GM23338 (cell line): ENCODE data around the gene GP5. TPM values are rescaled to one million over a fixed set of nuclear protein-coding genes. Genes with fewer than 3 reads are reported as not detected.

Experiments
- ATAC-seq: fragments of 200-7000 bp; cut with Tn5 transposase; 3 replicates; pipeline ENCODE4 v1.9.1; 2020
- DNase-seq: peaks from one replicate; pipeline ENCODE4 v3.0.0-alpha.2; 2015; ENCODE audit warnings: low spot score
- H2AFZ ChIP-seq: fragments of 200-600 bp; sonication (generic); 2 replicates; pipeline ENCODE4 v1.8.0; 2016; ENCODE audit warnings: antibody characterized with exemption, mild to moderate bottlenecking, moderate library complexity
- H3F3A ChIP-seq: fragments of 200-600 bp; sonication (generic); replicated peaks from 2 replicates; pipeline ENCODE4 v1.8.0; 2017; ENCODE audit warnings: antibody characterized with exemption, mixed run types, low read depth
- H3K27ac ChIP-seq: fragments of 200-600 bp; sonication (generic); 2 replicates; pipeline ENCODE4 v1.6.1; 2016; ENCODE audit warnings: low read depth
- H3K27me3 ChIP-seq: fragments of 200-600 bp; sonication (generic); 2 replicates; pipeline ENCODE4 v1.8.0; 2016; ENCODE audit warnings: mild to moderate bottlenecking, mixed run types, moderate library complexity; ENCODE audit not compliant: insufficient read depth
- H3K36me3 ChIP-seq: fragments of 200-600 bp; sonication (generic); 2 replicates; pipeline ENCODE4 v1.8.0; 2016; ENCODE audit warnings: mild to moderate bottlenecking; ENCODE audit not compliant: insufficient read depth
- H3K4me1 ChIP-seq: fragments of 200-600 bp; sonication (generic); 2 replicates; pipeline ENCODE4 v1.8.0; 2016; ENCODE audit warnings: mild to moderate bottlenecking, moderate library complexity; ENCODE audit not compliant: insufficient read depth
- H3K4me2 ChIP-seq: fragments of 200-600 bp; sonication (generic); 2 replicates; pipeline ENCODE4 v1.7.1; 2017; ENCODE audit warnings: mixed run types
- H3K4me3 ChIP-seq: fragments of 200-600 bp; sonication (generic); 2 replicates; pipeline ENCODE4 v1.6.1; 2016; ENCODE audit warnings: mixed run types
- H3K79me2 ChIP-seq: fragments of 200-600 bp; sonication (generic); replicated peaks from 2 replicates; pipeline ENCODE4 v1.8.0; 2017; ENCODE audit warnings: mild to moderate bottlenecking; ENCODE audit not compliant: insufficient read depth
- H3K9me2 ChIP-seq: fragments of 200-600 bp; sonication (generic); 2 replicates; pipeline ENCODE4 v1.8.0; 2017; ENCODE audit not compliant: insufficient read depth
- H4K20me1 ChIP-seq: fragments of 200-600 bp; sonication (generic); replicated peaks from 2 replicates; pipeline ENCODE4 v1.8.0; 2017; ENCODE audit warnings: mild to moderate bottlenecking; ENCODE audit not compliant: insufficient read depth
- H3K27ac Mint-ChIP-seq: 2 replicates; pipeline ENCODE4 v1.8.0; 2020; ENCODE audit warnings: inconsistent platforms, mild to moderate bottlenecking, moderate library complexity, mixed read lengths
- H3K27me3 Mint-ChIP-seq: 3 replicates; pipeline ENCODE4 v1.8.0; 2022; ENCODE audit warnings: low read depth, mild to moderate bottlenecking, moderate library complexity, mixed read lengths, inconsistent platforms; ENCODE audit not compliant: insufficient read depth, poor library complexity
- H3K36me3 Mint-ChIP-seq: 3 replicates; pipeline ENCODE4 v1.8.0; 2021; ENCODE audit warnings: low read depth, mild to moderate bottlenecking, inconsistent platforms, moderate library complexity, mixed read lengths
- H3K4me1 Mint-ChIP-seq: 3 replicates; pipeline ENCODE4 v1.8.0; 2020; ENCODE audit warnings: mild to moderate bottlenecking, inconsistent platforms, mixed read lengths
- H3K4me3 Mint-ChIP-seq: 3 replicates; pipeline ENCODE4 v1.8.0; 2021; ENCODE audit warnings: moderate library complexity, mild to moderate bottlenecking, inconsistent platforms, mixed read lengths
- H3K9me3 Mint-ChIP-seq: 3 replicates; pipeline ENCODE4 v1.8.0; 2020; ENCODE audit warnings: moderate library complexity, mild to moderate bottlenecking, inconsistent platforms, mixed read lengths
- CREB1 ChIP-seq: fragments of 250-450 bp; sonication (Bioruptor Pico); IDR thresholded peaks from 2 replicates; pipeline ENCODE4 v1.5.0; 2020; ENCODE audit warnings: low read depth, mild to moderate bottlenecking, moderate library complexity
- CTCF ChIP-seq, 2 experiments: fragments of 200-600 bp in 1 of 2; sonication (generic) in 1 of 2; conservative IDR thresholded peaks; 2 replicates each; pipeline versions ENCODE4 v1.5.1 to v1.6.1; 2016 to 2017; ENCODE audit warnings: antibody characterized with exemption in 2 of 2, low read depth in 2 of 2, mild to moderate bottlenecking in 2 of 2, moderate library complexity in 1 of 2
- ETS1 ChIP-seq: IDR thresholded peaks from 2 replicates; pipeline ENCODE4 v1.6.1; 2016; ENCODE audit warnings: antibody characterized with exemption
- EZH2 ChIP-seq: fragments of 200-600 bp; sonication (generic); IDR thresholded peaks from one replicate; pipeline ENCODE4 v1.8.0; 2017; ENCODE audit warnings: antibody characterized with exemption, mild to moderate bottlenecking, low read depth; ENCODE audit not compliant: unreplicated experiment
- EZH2phosphoT487 ChIP-seq: fragments of 200-600 bp; sonication (generic); IDR thresholded peaks from one replicate; pipeline ENCODE4 v1.8.1; 2018; ENCODE audit warnings: antibody characterized with exemption; ENCODE audit not compliant: unreplicated experiment
- JUNB ChIP-seq: IDR thresholded peaks from one replicate; pipeline ENCODE4 v1.6.1; 2016; ENCODE audit warnings: antibody characterized with exemption; ENCODE audit not compliant: unreplicated experiment
- NANOG ChIP-seq: IDR thresholded peaks from 2 replicates; pipeline ENCODE4 v1.6.1; 2016; ENCODE audit warnings: antibody characterized with exemption, borderline replicate concordance
- POLR2AphosphoS5 ChIP-seq: IDR thresholded peaks from 2 replicates; pipeline ENCODE4 v1.6.1; 2016; ENCODE audit warnings: antibody characterized with exemption, low read depth
- REST ChIP-seq: IDR thresholded peaks from one replicate; pipeline ENCODE4 v1.6.1; 2018; ENCODE audit warnings: antibody characterized with exemption; ENCODE audit not compliant: unreplicated experiment
- STAT1 ChIP-seq: IDR thresholded peaks from one replicate; pipeline ENCODE4 v1.6.1; 2016; ENCODE audit warnings: antibody characterized with exemption; ENCODE audit not compliant: unreplicated experiment
- ZNF114 ChIP-seq: fragments of 250-450 bp; sonication (Bioruptor Pico); IDR thresholded peaks from 2 replicates; pipeline ENCODE4 v1.5.0; 2020; ENCODE audit warnings: mild to moderate bottlenecking, moderate library complexity
- ZNF331 ChIP-seq: fragments of 250-450 bp; sonication (Bioruptor Pico); IDR thresholded peaks from 2 replicates; pipeline ENCODE4 v1.5.0; 2020; ENCODE audit warnings: low read depth, mild to moderate bottlenecking, moderate library complexity
- ZNF462 ChIP-seq: fragments of 250-450 bp; sonication (Bioruptor Pico); IDR thresholded peaks from 2 replicates; pipeline ENCODE4 v1.5.0; 2020; ENCODE audit warnings: mild to moderate bottlenecking, moderate library complexity
- polyA plus RNA-seq: library from polyadenylated mRNA; unstranded; fragments of >200 nt; fragmentation: Nextera tagmentation; extraction: Ambion mirVana; gene quantifications from 2 replicates; pipeline ENCODE4 v1.2.1, GENCODE V29; 2016
- total RNA-seq: library from RNA; depleted of rRNA; stranded (reverse); fragments of >200 nt; shearing (Covaris generic); gene quantifications from 2 replicates; pipeline ENCODE4 v1.2.3, GENCODE V29; 2014

The GP5 gene
- total and polyA plus RNA-seq, 2 experiments from 2014 or later: 0.07 to 0.15 TPM

GRCh38 chr3:194387276-194387675, 11.8 kb downstream of the GP5 start:
- Histone ChIP-seq H3K36me3 (no peaks in the 10 kb centered on the region; the same call in 1 of the 2 replicates), H3K4me3 (no peak overlapping the region), H3K4me2 (no peak overlapping the region), H3K79me2 (no peaks in the 10 kb centered on the region), H3K27me3 (no peaks in the 10 kb centered on the region), H3K4me1 (peaks cover 4% of the 10 kb centered on the region; the same call in 1 of the 2 replicates), H3F3A (no peaks in the 10 kb centered on the region), H2AFZ (no peak overlapping the region), H3K27ac (no peak overlapping the region), H3K9me2 (no peaks in the 10 kb centered on the region), H4K20me1 (no peaks in the 10 kb centered on the region)
- H3K4me1 Mint-ChIP-seq: peaks cover 17% of the 10 kb centered on the region
- TF ChIP-seq ZNF331 (CRISPR knock-in tag) (no peak), JUNB (no peak), NANOG (no peak), EZH2phosphoT487 (no peak), POLR2AphosphoS5 (no peak), CTCF (conservative IDR thresholded peaks at IDR 0.05; ENCODE audit: low read depth in 2 of 2) (no peak), CREB1 (no peak), EZH2 (no peak), ETS1 (no peak), ZNF114 (CRISPR knock-in tag) (no peak), ZNF462 (CRISPR knock-in tag) (no peak), REST (no peak), STAT1 (no peak)
- H3K4me3 Mint-ChIP-seq: no peak overlapping the region
- DNase-seq (no peak), ATAC-seq (no peak)
- H3K9me3 Mint-ChIP-seq: peaks cover 10% of the 10 kb centered on the region; the same call in 2 of the 3 replicates
- H3K27me3 Mint-ChIP-seq: peaks cover 8% of the 10 kb centered on the region
- H3K27ac Mint-ChIP-seq: no peak overlapping the region
- no peaks in the 10 kb centered on the region for H3K36me3 Mint-ChIP-seq
